ENCODE results near the gene CLMN. TPM values are rescaled to one million over a fixed set of nuclear protein-coding genes. Genes with fewer than 3 reads are reported as not detected.

The CLMN gene
- total and polyA plus RNA-seq, 7 experiments from 2014 or later: 0.43 to 6.8 (median 0.70) TPM

DNA sequence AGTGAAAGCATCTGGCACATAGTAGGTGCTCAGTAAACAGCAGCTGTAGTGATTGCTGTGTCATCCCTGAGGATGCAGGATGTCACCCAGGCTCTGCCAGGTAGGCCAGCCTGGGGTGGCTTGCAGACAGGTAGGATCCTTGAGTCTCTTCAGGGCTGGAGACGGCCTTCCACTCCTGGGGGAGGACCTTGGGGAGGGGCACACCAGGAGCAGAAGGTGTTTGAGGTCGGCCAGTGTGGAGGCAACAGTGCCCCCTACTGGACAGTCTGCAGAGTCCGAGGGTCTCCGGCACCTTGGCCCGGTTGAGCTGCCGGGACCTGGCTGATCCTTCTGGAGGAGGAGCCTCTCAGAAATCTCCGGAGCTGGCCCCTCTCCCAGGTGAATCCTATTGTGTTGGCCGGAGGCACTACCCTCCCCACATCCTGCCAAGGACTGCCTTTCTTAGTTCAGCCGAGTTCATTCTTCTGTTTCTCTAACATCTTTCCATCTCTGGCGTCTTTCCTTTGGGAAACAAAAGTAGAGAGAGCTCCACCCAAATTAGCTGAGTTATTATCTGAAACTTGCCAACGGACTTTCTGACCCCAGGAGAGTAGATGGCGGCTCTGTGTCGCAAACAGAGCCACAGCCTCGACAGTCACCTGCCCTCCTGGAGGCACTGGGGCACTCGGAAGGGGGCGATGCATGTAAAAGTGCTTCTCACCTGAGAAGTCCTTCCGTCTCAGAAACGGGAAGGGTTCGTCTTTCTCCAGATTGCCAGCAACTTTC, 41.8 kb upstream of the CLMN start:
- no peaks in the 10 kb centered on the region for H3K4me1 ChIP-seq (ENCODE audit: control insufficient read depth in 2 of 2, insufficient read depth in 2 of 2, low read length in 2 of 2)
- H3K36me3 Mint-ChIP-seq: peaks cover 0 to 3% (median 0%) of the 10 kb centered on the region in 5 donors
- no peaks in the 10 kb centered on the region for H3K9me3 Mint-ChIP-seq
- DNase-seq (peak in 2 of 9 donors; percentile 4 to 48), ATAC-seq (no peak)
- H3K4me3 ChIP-seq (ENCODE audit: low read length): no peak overlapping the region
- no peak overlapping the region for H3K27ac ChIP-seq (ENCODE audit: low read depth, low read length)
- H3K27me3 ChIP-seq (ENCODE audit: control insufficient read depth in 2 of 2, insufficient read depth in 2 of 2, low read length in 2 of 2): peaks cover 0 to 3% of the 10 kb centered on the region in 2 donors
- no peak overlapping the region for H3K27ac Mint-ChIP-seq
- H3K4me1 Mint-ChIP-seq: peaks cover 0 to 5% (median 0%) of the 10 kb centered on the region in 7 donors
- ChIA-PET CTCF (interaction anchor here (0.7 kb wide), 1 partner anchor 14 kb away, joined by 3 read pairs; no protein-coding TSS in a partner anchor), POLR2A (no interaction called here)
- H3K27me3 Mint-ChIP-seq: peaks cover 44 to 67% (median 47%) of the 10 kb centered on the region in 5 donors
- intact Hi-C loops (cut with micrococcal nuclease): no loop called here
- H3K36me3 ChIP-seq (ENCODE audit: control insufficient read depth in 2 of 3, insufficient read depth in 3 of 3, low read length in 3 of 3): no peaks in the 10 kb centered on the region
- no peaks in the 10 kb centered on the region for H3K9me3 ChIP-seq (ENCODE audit: control insufficient read depth in 2 of 3, low read length in 3 of 3)
- H3K4me3 Mint-ChIP-seq: no peak overlapping the region

DNA sequence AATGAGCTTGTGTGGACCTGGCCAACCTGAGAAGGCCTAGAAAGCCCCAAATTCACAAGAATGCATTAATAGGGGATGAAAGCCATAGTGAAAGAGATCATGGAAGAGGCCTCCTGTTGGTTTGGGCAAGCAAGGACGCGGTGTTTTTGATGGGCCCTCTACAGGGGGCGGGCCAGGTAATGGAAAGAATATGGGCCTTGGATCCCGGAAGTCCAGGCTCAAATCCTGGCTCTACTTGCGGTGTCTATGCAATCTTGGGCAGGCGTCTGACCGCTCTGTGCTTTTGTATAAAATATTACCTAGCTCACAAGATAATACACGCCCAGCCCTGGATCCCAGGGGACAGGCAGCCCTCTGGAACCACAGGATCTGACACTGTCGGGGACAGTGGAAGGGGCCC, 41.1 kb upstream of the CLMN start:
- CTCF ChIA-PET: no interaction called here
- no peak for ATAC-seq
- H3K4me3 ChIP-seq (ENCODE audit: low read length): no peak overlapping the region
- Mint-ChIP-seq H3K36me3 (peaks cover 0 to 3% (median 0%) of the 10 kb centered on the region in 5 donors), H3K4me3 (no peak overlapping the region), H3K27ac (no peak overlapping the region), H3K9me3 (no peaks in the 10 kb centered on the region), H3K27me3 (peaks cover 41 to 61% (median 45%) of the 10 kb centered on the region in 5 donors), H3K4me1 (peaks cover 0 to 5% (median 0%) of the 10 kb centered on the region in 7 donors)
- intact Hi-C loops (cut with micrococcal nuclease): no loop called here
- no peak overlapping the region for H3K27ac ChIP-seq (ENCODE audit: low read depth, low read length)
- no peaks in the 10 kb centered on the region for H3K9me3 ChIP-seq (ENCODE audit: control insufficient read depth in 2 of 3, low read length in 3 of 3)
- DNase-seq: no peak
- no peaks in the 10 kb centered on the region for H3K4me1 ChIP-seq (ENCODE audit: control insufficient read depth in 2 of 2, insufficient read depth in 2 of 2, low read length in 2 of 2)
- peaks cover 0 to 3% of the 10 kb centered on the region in 2 donors for H3K27me3 ChIP-seq (ENCODE audit: control insufficient read depth in 2 of 2, insufficient read depth in 2 of 2, low read length in 2 of 2)
- no peaks in the 10 kb centered on the region for H3K36me3 ChIP-seq (ENCODE audit: control insufficient read depth in 2 of 3, insufficient read depth in 3 of 3, low read length in 3 of 3)
- POLR2A ChIA-PET: no interaction called here

DNA sequence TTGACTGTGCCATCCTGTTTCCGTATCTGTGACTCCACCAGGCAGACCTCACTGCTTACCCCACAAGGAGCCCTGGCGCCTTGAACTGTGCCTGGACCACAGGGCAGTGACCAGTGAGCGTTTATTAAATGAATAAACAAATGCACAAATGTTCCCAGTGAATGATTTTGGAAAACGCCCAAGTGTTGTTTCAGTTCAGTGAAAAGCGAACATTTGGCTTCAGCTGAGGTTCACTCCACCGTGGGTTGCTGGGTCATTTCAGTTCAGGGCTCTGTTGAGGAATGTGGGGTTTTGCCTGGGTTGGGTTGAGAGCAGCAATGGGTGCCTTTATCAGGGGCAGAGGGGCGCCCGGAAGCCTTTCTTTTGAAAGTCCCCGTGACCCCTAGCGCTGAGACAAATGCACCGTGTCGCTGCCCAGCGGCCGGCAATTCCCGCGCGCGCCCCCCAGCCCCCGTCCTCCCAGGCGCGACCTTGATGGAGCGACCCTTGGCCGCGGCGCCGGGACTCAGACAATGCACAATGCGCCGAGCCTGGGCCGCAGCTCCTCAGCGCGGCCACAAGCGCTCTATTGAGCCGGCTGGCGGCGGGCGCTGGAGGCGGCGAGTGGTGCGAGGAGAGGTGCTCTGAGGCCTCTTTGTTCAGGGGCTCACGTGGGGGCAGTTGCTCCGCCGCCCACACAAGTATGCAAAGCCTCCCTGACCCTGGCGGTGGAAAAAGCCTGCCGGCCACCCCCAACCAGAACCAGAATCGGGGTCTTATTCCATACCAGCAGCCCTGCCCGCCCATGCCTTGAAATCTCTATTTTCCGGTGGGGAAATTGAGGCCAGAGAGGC, 40.5 kb upstream of the CLMN start:
- no peak for DNase-seq
- Histone ChIP-seq H3K9me3 (ENCODE audit: control insufficient read depth in 2 of 3, low read length in 3 of 3) (no peaks in the 10 kb centered on the region), H3K27ac (ENCODE audit: low read depth, low read length) (no peak overlapping the region), H3K27me3 (ENCODE audit: control insufficient read depth in 2 of 2, insufficient read depth in 2 of 2, low read length in 2 of 2) (peaks cover 0 to 3% of the 10 kb centered on the region in 2 donors), H3K36me3 (ENCODE audit: control insufficient read depth in 2 of 3, insufficient read depth in 3 of 3, low read length in 3 of 3) (no peaks in the 10 kb centered on the region), H3K4me3 (ENCODE audit: low read length) (no peak overlapping the region), H3K4me1 (ENCODE audit: control insufficient read depth in 2 of 2, insufficient read depth in 2 of 2, low read length in 2 of 2) (no peaks in the 10 kb centered on the region)
- Mint-ChIP-seq H3K4me3 (no peak overlapping the region), H3K9me3 (peaks cover 0 to 4% (median 0%) of the 10 kb centered on the region in 11 donors), H3K27me3 (peaks cover 35 to 57% (median 42%) of the 10 kb centered on the region in 5 donors), H3K36me3 (peaks cover 0 to 3% (median 0%) of the 10 kb centered on the region in 5 donors), H3K4me1 (peaks cover 0 to 5% (median 0%) of the 10 kb centered on the region in 7 donors), H3K27ac (no peak overlapping the region)
- intact Hi-C loops (cut with micrococcal nuclease): no loop called here
- no peak for ATAC-seq
- POLR2A ChIA-PET: no interaction called here
- CTCF ChIA-PET: no interaction called here

DNA sequence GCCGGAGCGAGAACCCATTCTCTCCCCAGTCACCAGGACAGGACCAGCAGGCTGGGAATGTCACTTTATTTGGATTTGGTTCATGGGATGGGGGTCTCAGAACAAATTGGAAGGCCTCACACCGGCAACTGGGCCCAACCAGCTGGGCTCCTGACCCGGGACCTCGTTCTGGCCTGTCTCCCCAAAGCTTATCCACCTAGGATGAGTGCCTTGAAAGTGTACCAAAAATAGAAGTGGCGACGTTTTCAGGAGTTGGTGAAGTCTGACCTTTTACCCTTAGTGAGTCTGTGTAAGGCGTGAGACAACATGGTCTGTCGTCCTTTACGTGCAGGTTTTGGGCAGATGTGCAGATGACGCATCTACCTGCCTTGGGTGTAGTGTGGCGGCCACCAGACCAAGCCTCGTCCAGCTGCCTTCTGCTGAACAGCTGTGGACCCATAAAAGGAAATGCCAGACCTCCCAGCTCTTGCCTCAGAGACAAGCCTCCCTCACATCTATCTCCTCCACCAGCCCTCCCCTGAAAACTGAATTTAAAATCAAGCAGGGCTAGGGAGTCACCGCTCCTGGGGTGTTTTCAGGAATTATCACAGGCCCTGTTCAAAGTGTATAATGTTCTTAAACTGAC, 36.6 kb upstream of the CLMN start:
- POLR2A ChIA-PET: no interaction called here
- intact Hi-C loops (cut with micrococcal nuclease): no loop called here

GRCh38 chr14:95355422-95355821, 35.7 kb upstream of the CLMN start:
- Mint-ChIP-seq H3K27me3 (peaks cover 18 to 30% (median 22%) of the 10 kb centered on the region in 5 donors), H3K9me3 (peaks cover 0 to 25% (median 6%) of the 10 kb centered on the region in 11 donors), H3K27ac (no peak overlapping the region), H3K36me3 (no peaks in the 10 kb centered on the region), H3K4me1 (no peaks in the 10 kb centered on the region), H3K4me3 (no peak overlapping the region)
- H3K27me3 ChIP-seq (ENCODE audit: control insufficient read depth in 2 of 2, insufficient read depth in 2 of 2, low read length in 2 of 2): no peaks in the 10 kb centered on the region
- DNase-seq: no peak
- ChIA-PET POLR2A (no interaction called here), CTCF (no interaction called here)
- no peak for ATAC-seq
- no peak overlapping the region for H3K27ac ChIP-seq (ENCODE audit: low read depth, low read length)
- no peaks in the 10 kb centered on the region for H3K4me1 ChIP-seq (ENCODE audit: control insufficient read depth in 2 of 2, insufficient read depth in 2 of 2, low read length in 2 of 2)
- intact Hi-C loops (cut with micrococcal nuclease): no loop called here
- H3K36me3 ChIP-seq (ENCODE audit: control insufficient read depth in 2 of 3, insufficient read depth in 3 of 3, low read length in 3 of 3): no peaks in the 10 kb centered on the region
- no peaks in the 10 kb centered on the region for H3K9me3 ChIP-seq (ENCODE audit: control insufficient read depth in 2 of 3, low read length in 3 of 3)
- no peak overlapping the region for H3K4me3 ChIP-seq (ENCODE audit: low read length)

More for the DNA sequence above, 36.6 kb upstream of the CLMN start:
- ATAC-seq (no peak), DNase-seq (no peak)
- Mint-ChIP-seq H3K9me3 (peaks cover 0 to 25% (median 6%) of the 10 kb centered on the region in 11 donors), H3K27ac (no peak overlapping the region), H3K4me1 (no peaks in the 10 kb centered on the region), H3K4me3 (no peak overlapping the region), H3K27me3 (peaks cover 22 to 33% (median 28%) of the 10 kb centered on the region in 5 donors), H3K36me3 (no peaks in the 10 kb centered on the region)
- Histone ChIP-seq H3K4me1 (ENCODE audit: control insufficient read depth in 2 of 2, insufficient read depth in 2 of 2, low read length in 2 of 2) (no peaks in the 10 kb centered on the region), H3K36me3 (ENCODE audit: control insufficient read depth in 2 of 3, insufficient read depth in 3 of 3, low read length in 3 of 3) (no peaks in the 10 kb centered on the region), H3K27ac (ENCODE audit: low read depth, low read length) (no peak overlapping the region), H3K27me3 (ENCODE audit: control insufficient read depth in 2 of 2, insufficient read depth in 2 of 2, low read length in 2 of 2) (no peaks in the 10 kb centered on the region), H3K4me3 (ENCODE audit: low read length) (no peak overlapping the region), H3K9me3 (ENCODE audit: control insufficient read depth in 2 of 3, low read length in 3 of 3) (no peaks in the 10 kb centered on the region)
- CTCF ChIA-PET: no interaction called here

- Mint-ChIP-seq H3K27me3 (peaks cover 16 to 33% (median 20%) of the 10 kb centered on the region in 5 donors), H3K4me1 (no peaks in the 10 kb centered on the region), H3K4me3 (no peak overlapping the region), H3K36me3 (no peaks in the 10 kb centered on the region), H3K27ac (no peak overlapping the region), H3K9me3 (peaks cover 0 to 25% (median 6%) of the 10 kb centered on the region in 11 donors)
- Histone ChIP-seq H3K9me3 (ENCODE audit: control insufficient read depth in 2 of 3, low read length in 3 of 3) (no peaks in the 10 kb centered on the region), H3K27ac (ENCODE audit: low read depth, low read length) (no peak overlapping the region), H3K36me3 (ENCODE audit: control insufficient read depth in 2 of 3, insufficient read depth in 3 of 3, low read length in 3 of 3) (no peaks in the 10 kb centered on the region), H3K4me1 (ENCODE audit: control insufficient read depth in 2 of 2, insufficient read depth in 2 of 2, low read length in 2 of 2) (no peaks in the 10 kb centered on the region), H3K4me3 (ENCODE audit: low read length) (no peak overlapping the region), H3K27me3 (ENCODE audit: control insufficient read depth in 2 of 2, insufficient read depth in 2 of 2, low read length in 2 of 2) (no peaks in the 10 kb centered on the region)
- DNase-seq (no peak), ATAC-seq (no peak)
- ChIA-PET POLR2A (no interaction called here), CTCF (no interaction called here)
- intact Hi-C loops (cut with micrococcal nuclease): no loop called here
Measured at GRCh38 chr14:95354834-95355233, 35.1 kb upstream of the CLMN start.
